IPS-18c (cell line): Measurements from ENCODE around the gene OR6K2.
"Not testable (repeated sequence)": the region's sequence is repeated elsewhere in the genome, so short reads cannot be mapped to it uniquely, and the experiment has no call there.

ENCODE experiments used
- H3K4me3 ChIP-seq: 2 replicates; pipeline ENCODE4 v1.7.0; 2013; ENCODE audit warnings: low read depth, mild to moderate bottlenecking, low read length, moderate library complexity; ENCODE audit not compliant: insufficient read depth
- H3K9me3 ChIP-seq: one replicate; pipeline ENCODE4 v1.6.1; 2013; ENCODE audit warnings: mild to moderate bottlenecking, low read length, moderate library complexity; ENCODE audit not compliant: control insufficient read depth, insufficient read depth

OR6K2 gene

DNA sequence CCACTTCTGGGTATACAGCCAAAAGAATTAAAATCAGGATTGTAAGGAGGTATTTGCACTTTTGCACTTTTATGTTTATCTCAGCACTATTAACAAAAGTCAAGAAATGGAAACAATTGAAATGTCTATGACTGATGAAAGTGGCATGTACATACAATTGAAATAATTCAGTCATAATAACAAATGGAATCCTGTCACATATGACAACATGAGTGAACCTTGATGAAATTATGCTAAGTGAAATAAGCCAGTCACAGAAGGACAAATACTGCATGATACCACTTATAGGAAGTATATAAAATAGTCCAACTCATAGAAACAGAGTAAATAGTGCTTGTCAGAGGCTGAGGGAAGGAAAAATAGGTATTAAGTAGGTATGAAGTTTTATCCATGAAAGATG is 10.6 kb downstream of the OR6K2 start:
- Histone ChIP-seq H3K4me3 (no peak overlapping the region), H3K9me3 (no peaks in the 10 kb centered on the region)

DNA sequence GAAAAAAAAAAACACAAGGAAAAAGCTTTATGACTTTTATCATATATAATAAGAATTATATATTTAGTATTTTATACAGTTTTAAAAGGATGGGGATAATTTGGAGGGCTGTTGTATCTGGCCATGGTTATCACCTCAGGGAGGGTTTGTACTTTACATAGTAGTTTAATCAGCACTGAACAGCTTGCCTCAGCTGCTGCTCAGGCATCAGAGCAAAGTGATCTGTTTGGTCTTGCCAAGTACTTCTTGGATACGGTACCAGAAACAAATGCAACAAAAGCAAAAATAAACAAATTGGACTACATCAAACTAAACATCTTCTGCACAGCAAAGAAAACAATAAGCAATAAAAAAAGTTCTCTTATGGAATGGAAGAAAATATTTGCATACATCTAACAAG is 11.3 kb downstream of the OR6K2 start:
- Histone ChIP-seq H3K4me3 (no peak overlapping the region), H3K9me3 (no peaks in the 10 kb centered on the region)

DNA sequence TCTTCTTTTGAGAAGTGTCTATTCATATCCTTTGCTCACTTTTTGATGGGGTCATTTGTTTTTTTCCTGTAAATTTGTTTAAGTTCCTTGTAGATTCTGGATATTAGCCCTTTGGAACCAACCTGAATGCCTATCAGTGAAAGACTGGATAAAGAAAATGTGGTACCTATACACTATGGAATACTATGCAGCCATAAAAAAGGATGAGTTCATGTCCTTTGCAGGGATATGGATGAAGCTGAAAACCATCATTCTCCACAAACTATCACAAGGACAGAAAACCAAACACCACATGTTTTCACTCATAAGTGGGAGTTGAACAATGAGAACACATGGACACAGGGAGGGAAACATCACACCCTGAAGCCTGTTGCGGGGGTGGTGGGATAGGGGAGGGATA is 12.1 kb downstream of the OR6K2 start:
- H3K9me3 ChIP-seq, H3K4me3 ChIP-seq: not testable (repeated sequence)

DNA sequence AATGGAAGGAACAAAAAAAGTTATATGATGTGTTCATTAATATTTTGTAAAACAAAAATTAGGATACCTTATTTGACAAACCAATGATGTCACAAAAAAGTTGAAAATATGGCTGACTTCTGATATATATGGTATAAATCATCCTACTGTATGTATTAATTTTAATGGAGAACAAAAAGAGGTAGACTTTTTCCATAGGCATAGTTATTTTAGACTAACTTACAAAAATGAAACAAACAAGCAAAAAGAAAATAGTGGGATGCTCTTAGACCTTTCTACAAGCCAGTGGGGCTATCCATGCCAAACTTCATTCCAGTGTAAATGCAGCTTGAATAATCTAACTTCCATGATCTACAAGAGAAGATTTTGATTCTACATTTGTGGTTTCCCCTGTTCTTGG is 13.4 kb downstream of the OR6K2 start:
- Histone ChIP-seq H3K4me3 (no peak overlapping the region), H3K9me3 (no peaks in the 10 kb centered on the region)

DNA sequence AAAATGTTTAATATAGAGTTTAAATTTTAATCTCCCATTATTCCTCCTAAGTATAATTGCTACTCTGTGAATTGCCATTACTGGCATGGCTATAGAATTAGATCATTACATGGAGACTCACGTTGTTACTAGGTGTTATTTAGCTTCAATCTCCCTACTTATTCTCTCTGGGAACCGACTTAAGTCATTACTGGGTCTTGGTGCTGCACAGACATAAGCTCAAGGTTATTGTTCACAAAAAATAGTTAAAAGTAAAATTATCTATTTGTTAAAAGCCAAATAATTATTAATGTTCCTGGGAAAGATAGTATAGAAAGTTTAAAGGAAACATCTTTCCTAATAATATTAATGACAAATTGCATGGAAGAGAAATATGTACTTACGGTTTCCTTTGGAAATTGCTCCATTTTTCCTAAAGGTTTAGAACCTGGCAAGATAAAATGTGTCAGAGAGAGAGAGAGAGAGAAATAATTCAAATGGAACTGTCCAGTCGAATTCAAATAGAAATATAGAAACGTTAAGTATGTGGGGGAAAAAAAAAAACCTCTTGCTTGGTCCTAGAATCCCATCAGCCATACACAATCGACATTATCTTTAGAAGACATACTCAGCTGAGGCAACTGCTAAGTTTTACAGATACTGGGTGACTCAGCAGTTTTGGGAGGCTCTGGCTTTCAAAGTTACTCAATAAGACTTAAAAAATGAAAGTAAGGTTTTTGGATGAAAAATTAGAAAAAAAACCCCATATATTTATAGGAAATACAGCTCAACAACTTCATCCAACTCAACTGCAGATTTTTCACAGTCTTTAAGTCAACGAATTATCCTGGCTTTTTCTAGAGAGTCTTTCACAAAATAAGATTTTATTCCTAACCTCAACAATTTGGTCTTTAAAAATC is 14.1 kb downstream of the OR6K2 start, which contains the start of gene SPTA1:
SPTA1 (minus strand) TSS at position 605 of the 899 bp plus-strand sequence; CDS start at position 407, 198 bp downstream.
- Histone ChIP-seq H3K4me3 (no peak within 1 kb of the TSS), H3K9me3 (no peaks in the 10 kb centered on the region)

DNA sequence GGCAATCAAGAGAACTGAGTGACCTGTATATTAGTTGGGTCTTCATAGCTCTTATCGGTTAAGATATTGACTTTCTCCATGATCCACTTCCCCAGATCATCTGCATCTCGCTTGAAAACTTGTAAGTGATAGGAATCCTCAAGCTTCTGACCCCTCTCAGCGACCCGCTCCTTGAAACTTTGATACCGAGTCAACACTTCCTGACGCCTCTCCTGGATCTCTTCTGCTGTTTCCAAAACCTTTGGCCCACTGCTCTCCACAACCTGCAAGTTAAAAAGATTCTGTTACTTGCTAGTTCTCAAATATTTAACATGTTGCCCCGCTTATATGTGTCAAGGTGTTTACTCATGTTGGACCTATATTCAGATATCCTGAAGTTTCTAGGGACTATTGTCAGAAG is 15.4 kb downstream of the OR6K2 start:
- Histone ChIP-seq H3K9me3 (no peaks in the 10 kb centered on the region), H3K4me3 (no peak overlapping the region)

DNA sequence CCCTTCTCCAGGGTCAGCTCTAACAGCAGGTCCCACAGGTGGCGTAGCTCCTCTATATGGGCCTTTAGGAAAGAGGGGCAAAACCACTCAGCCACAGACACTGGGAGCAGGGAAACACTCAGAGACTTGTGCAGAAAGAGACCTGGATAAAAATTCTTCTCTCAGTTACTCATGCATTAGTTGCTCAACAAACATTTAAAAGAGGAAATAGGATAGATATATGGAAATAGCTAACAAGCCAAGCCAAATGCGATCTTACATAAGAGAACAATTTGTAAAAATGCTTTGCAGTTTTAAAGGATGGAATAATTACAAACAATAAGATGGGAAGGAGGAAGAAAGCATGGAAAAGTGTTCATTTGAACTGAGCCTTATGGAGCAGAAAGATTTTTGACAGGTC is 18.8 kb downstream of the OR6K2 start:
- no peaks in the 10 kb centered on the region for H3K9me3 ChIP-seq
- no peak overlapping the region for H3K4me3 ChIP-seq

DNA sequence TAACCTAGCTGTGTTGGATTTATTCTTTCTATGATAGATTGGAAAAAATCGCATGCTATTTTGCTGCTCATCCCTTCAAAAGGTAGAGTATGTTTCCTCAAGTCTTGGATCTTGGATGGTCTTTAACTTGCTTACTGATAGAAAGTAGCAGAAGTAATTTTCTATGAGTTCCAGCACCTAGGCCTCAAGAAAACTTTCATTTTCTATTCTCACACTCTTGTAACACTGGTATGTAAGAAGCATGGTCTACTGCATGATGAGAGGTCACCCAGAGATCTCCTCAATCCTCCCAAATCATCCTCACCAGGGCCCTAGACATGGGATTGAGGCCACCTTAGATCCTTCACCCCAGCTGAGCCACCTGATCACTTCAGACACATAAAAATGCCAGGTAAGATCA is 21.2 kb downstream of the OR6K2 start:
- Histone ChIP-seq H3K4me3 (no peak overlapping the region), H3K9me3 (no peaks in the 10 kb centered on the region)

DNA sequence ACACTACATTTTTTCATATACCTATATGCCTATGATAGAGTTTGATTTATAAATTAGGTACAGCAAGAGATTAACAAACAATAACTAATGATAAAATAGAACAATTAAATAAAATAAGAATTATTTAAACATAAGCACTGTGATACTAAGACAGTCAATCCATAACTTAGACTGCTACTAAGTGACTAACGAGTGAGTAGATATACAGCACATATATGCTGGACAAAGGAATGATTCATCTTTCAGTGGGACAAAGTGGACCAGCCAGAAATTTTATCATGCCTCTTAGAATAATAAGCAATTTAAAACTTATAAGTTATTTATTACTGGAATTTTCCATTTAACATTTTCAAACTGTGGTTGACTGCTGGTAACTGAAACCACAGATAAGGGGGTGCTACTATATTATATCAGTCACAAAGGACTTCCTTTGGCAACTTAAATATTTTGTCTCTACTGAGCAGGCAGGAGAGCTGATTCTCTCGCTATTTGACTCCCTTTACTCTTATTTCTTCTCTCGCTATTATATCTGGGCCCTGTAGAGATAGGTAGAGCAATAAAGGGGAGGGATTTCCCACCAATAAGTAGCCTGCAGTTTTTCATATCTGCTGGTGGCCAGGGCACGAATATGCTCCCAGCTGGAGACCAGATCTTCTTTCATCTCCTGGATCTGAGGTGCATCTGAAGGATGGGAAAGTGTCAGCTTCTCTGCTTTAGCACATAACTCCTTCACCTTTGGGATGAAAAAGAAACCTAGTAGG is 24.7 kb downstream of the OR6K2 start:
- Histone ChIP-seq H3K9me3 (no peaks in the 10 kb centered on the region), H3K4me3 (no peak overlapping the region)

DNA sequence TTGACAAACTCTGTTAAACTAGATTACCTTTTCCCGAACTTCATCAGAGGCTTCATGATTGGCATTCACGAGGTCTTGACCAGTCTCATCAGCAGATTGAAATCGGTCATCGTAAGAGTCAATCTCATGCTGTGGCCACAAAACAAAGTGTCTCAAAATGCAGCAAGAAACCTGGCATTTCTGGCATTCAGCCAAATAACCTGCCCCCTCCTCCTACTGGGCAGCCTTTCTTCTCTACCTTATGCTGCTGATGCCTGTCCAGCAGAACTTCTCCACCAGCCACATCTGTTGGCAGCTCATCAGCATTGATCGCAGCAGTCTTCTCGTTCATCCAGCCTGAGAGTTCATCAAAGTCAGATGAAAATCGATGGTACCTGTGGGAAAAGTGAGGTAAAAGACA is 26.1 kb downstream of the OR6K2 start:
- Histone ChIP-seq H3K9me3 (no peaks in the 10 kb centered on the region), H3K4me3 (no peak overlapping the region)

DNA sequence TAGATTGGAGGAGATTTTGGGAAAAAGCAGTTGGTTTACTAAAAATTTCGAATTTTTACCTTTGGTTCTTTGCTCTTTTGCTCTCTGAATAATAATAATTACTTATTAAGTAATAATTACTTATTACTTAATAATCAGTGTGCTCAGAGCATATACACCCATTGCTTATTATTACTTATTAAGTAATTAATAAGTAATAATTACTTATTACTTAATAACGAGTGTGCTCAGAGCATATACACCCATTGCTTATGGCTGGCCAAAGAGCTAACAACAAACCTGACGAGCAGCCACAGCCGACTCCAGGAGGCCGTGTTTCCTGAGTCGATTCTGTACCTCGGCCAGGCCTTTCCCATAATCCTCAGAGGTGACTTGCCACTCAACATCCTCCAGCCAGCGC is 34.4 kb downstream of the OR6K2 start:
- Histone ChIP-seq H3K9me3 (no peaks in the 10 kb centered on the region), H3K4me3 (no peak overlapping the region)

DNA sequence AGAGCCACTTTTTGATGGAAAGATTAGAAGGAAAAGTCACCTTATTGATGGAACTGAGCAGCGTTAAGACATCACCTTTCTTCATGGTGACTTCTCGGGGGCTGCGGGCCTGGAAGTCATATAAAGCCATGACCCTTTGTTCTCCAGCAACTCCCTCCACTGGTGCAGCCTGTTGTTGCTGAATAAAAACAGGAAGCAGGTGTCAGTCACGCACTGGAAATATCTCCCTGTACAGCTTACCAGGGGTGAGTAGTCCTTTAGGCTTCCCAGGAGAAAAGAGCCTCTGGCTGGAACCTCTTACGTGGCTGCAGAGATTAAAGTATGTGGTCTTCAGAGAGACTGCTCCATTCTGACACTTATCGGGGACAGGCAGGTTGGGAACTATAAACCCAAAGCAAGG is 45.9 kb downstream of the OR6K2 start:
- H3K9me3 ChIP-seq = no peaks in the 10 kb centered on the region
- H3K4me3 ChIP-seq = no peak overlapping the region

DNA sequence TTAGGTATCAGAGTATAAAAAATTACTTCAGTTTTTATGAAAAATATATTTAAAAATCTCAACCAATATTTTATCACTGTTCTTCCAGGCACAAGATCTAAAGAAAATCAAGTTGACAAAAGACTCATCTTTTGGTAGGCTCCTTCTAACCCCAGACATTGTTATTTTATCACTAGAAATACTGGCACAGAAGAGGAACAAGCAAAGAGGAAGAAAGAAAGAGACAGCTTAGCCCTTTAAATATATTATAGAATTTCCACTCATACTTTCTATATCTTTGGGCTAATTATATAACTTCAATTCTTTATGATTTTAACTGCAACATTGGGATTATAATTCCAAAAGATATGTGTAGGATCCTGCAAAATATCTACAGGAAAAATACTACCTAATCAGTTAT is 46.4 kb downstream of the OR6K2 start:
- Histone ChIP-seq H3K9me3 (no peaks in the 10 kb centered on the region), H3K4me3 (no peak overlapping the region)

DNA sequence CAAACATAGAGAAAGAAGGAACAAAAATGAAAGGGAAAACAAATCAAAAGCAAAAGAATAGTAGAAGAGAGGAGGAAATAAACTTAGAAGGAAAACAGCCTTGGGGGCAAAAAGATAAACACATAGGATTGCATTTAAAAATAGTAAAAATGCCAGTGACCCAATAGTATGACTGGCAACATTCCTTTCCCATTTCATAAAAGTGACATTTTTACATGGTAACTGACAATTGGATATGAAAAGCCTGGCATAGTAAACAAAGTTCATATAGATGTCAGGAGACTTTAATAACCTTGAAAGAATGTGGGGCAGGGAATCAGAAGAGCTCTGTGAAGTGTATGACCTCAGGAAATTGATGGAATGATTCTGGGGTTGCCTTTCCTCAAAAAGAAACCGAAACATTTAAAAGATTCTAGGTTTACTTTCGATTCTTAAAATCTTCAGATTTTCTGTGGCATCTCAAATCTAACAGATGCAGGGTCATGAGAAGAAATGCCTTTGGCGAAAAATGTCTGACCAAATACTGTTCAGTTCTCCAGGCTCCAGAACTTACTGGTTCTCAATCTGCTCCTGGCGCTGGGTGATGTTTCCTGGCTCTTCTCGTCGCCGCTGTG is 47.6 kb downstream of the OR6K2 start:
- no peaks in the 10 kb centered on the region for H3K9me3 ChIP-seq
- no peak overlapping the region for H3K4me3 ChIP-seq
